ENCODE measurements around the gene TJP3. TPM values are rescaled to one million over a fixed set of nuclear protein-coding genes. Genes with fewer than 3 reads are reported as not detected.
A peak's percentile ranks its signal among the peaks of the same experiment; 100 is the strongest.

Gene TJP3
- total RNA-seq, 1 donor from 2014 or later = 2.0 TPM

GRCh38 chr19:3738477-3739220 is 30.5 kb downstream of the TJP3 start:
- no peak for FAIRE-seq
- TF ChIP-seq CTCF (IDR thresholded peaks at IDR 0.05; ENCODE audit: insufficient read depth, low read depth, low read length) (no peak), EZH2 (IDR thresholded peaks at IDR 0.05; ENCODE audit: insufficient read depth, low read length) (no peak)
- H3K27ac Mint-ChIP-seq (ENCODE audit: unreplicated experiment) = peak overlapping the region; percentile 47

GRCh38 chr19:3740431-3740830 is 32.2 kb downstream of the TJP3 start:
- Histone ChIP-seq H3K9me3 (ENCODE audit: insufficient read depth, low read depth, low read length) (no peaks in the 10 kb centered on the region), H3K27ac (ENCODE audit: low read depth, low read length) (no peak overlapping the region), H3K27me3 (ENCODE audit: insufficient read depth, low read length) (no peaks in the 10 kb centered on the region), H4K20me1 (ENCODE audit: insufficient read depth, low read length) (no peaks in the 10 kb centered on the region), H2AFZ (ENCODE audit: low read depth, low read length) (no peak overlapping the region), H3K36me3 (ENCODE audit: insufficient read depth, low read length) (no peaks in the 10 kb centered on the region), H3K9ac (ENCODE audit: low read length) (no peak overlapping the region), H3K79me2 (ENCODE audit: insufficient read depth, low read length) (no peaks in the 10 kb centered on the region), H3K4me1 (ENCODE audit: insufficient read depth, low read length) (no peaks in the 10 kb centered on the region), H3K4me2 (ENCODE audit: low read length) (no peak overlapping the region), H3K4me3 (ENCODE audit: insufficient read depth, low read depth, low read length) (no peak overlapping the region)
- no peaks in the 10 kb centered on the region for H3K36me3 Mint-ChIP-seq (ENCODE audit: low read depth, unreplicated experiment)
- peaks cover 9% of the 10 kb centered on the region for H3K27me3 Mint-ChIP-seq (ENCODE audit: low read depth, unreplicated experiment)
- no peaks in the 10 kb centered on the region for H3K4me1 Mint-ChIP-seq (ENCODE audit: low read depth, unreplicated experiment)
- DNase-seq (ENCODE audit: low read depth) (no peak), FAIRE-seq (no peak)
- TF ChIP-seq EZH2 (IDR thresholded peaks at IDR 0.05; ENCODE audit: insufficient read depth, low read length) (no peak), CTCF (IDR thresholded peaks at IDR 0.05; ENCODE audit: insufficient read depth, low read depth, low read length) (no peak)
- no peak overlapping the region for H3K4me3 Mint-ChIP-seq (ENCODE audit: unreplicated experiment)
- H3K27ac Mint-ChIP-seq (ENCODE audit: unreplicated experiment) = no peak overlapping the region
- H3K9me3 Mint-ChIP-seq (ENCODE audit: unreplicated experiment) = no peaks in the 10 kb centered on the region

More at GRCh38 chr19:3738477-3739220, 30.5 kb downstream of the TJP3 start:
- Histone ChIP-seq H2AFZ (ENCODE audit: low read depth, low read length) (no peak overlapping the region), H3K4me1 (ENCODE audit: insufficient read depth, low read length) (no peaks in the 10 kb centered on the region), H3K36me3 (ENCODE audit: insufficient read depth, low read length) (no peaks in the 10 kb centered on the region), H3K4me3 (ENCODE audit: insufficient read depth, low read depth, low read length) (no peak overlapping the region), H3K79me2 (ENCODE audit: insufficient read depth, low read length) (no peaks in the 10 kb centered on the region), H3K27ac (ENCODE audit: low read depth, low read length) (no peak overlapping the region), H3K9me3 (ENCODE audit: insufficient read depth, low read depth, low read length) (no peaks in the 10 kb centered on the region), H3K27me3 (ENCODE audit: insufficient read depth, low read length) (no peaks in the 10 kb centered on the region), H4K20me1 (ENCODE audit: insufficient read depth, low read length) (no peaks in the 10 kb centered on the region), H3K9ac (ENCODE audit: low read length) (no peak overlapping the region), H3K4me2 (ENCODE audit: low read length) (no peak overlapping the region)
- DNase-seq (ENCODE audit: low read depth) = no peak
- no peak overlapping the region for H3K4me3 Mint-ChIP-seq (ENCODE audit: unreplicated experiment)
- no peaks in the 10 kb centered on the region for H3K9me3 Mint-ChIP-seq (ENCODE audit: unreplicated experiment)
- H3K27me3 Mint-ChIP-seq (ENCODE audit: low read depth, unreplicated experiment) = peaks cover 10% of the 10 kb centered on the region
- H3K36me3 Mint-ChIP-seq (ENCODE audit: low read depth, unreplicated experiment) = no peaks in the 10 kb centered on the region
- no peaks in the 10 kb centered on the region for H3K4me1 Mint-ChIP-seq (ENCODE audit: low read depth, unreplicated experiment)

GRCh38 chr19:3743486-3743885 is 35.3 kb downstream of the TJP3 start:
- no peaks in the 10 kb centered on the region for H3K36me3 ChIP-seq (ENCODE audit: insufficient read depth, low read length)
- no peak overlapping the region for H3K4me3 ChIP-seq (ENCODE audit: insufficient read depth, low read depth, low read length)
- H3K4me1 ChIP-seq (ENCODE audit: insufficient read depth, low read length) = no peaks in the 10 kb centered on the region
- Mint-ChIP-seq H3K36me3 (ENCODE audit: low read depth, unreplicated experiment) (no peaks in the 10 kb centered on the region), H3K9me3 (ENCODE audit: unreplicated experiment) (no peaks in the 10 kb centered on the region), H3K4me3 (ENCODE audit: unreplicated experiment) (no peak overlapping the region), H3K27me3 (ENCODE audit: low read depth, unreplicated experiment) (peaks cover 2% of the 10 kb centered on the region), H3K4me1 (ENCODE audit: low read depth, unreplicated experiment) (no peaks in the 10 kb centered on the region), H3K27ac (ENCODE audit: unreplicated experiment) (no peak overlapping the region)
- no peak overlapping the region for H3K9ac ChIP-seq (ENCODE audit: low read length)
- no peak overlapping the region for H3K4me2 ChIP-seq (ENCODE audit: low read length)
- H3K9me3 ChIP-seq (ENCODE audit: insufficient read depth, low read depth, low read length) = no peaks in the 10 kb centered on the region
- TF ChIP-seq EZH2 (IDR thresholded peaks at IDR 0.05; ENCODE audit: insufficient read depth, low read length) = no peak
- no peak for TF ChIP-seq CTCF (IDR thresholded peaks at IDR 0.05; ENCODE audit: insufficient read depth, low read depth, low read length)
- FAIRE-seq (peak; percentile 17), DNase-seq (ENCODE audit: low read depth) (no peak)
- H2AFZ ChIP-seq (ENCODE audit: low read depth, low read length) = no peak overlapping the region
- no peaks in the 10 kb centered on the region for H3K79me2 ChIP-seq (ENCODE audit: insufficient read depth, low read length)
- no peaks in the 10 kb centered on the region for H4K20me1 ChIP-seq (ENCODE audit: insufficient read depth, low read length)
- no peaks in the 10 kb centered on the region for H3K27me3 ChIP-seq (ENCODE audit: insufficient read depth, low read length)
- H3K27ac ChIP-seq (ENCODE audit: low read depth, low read length) = no peak overlapping the region

Measured in astrocyte (in vitro differentiated cells and primary cell).